ENCODE measurements around the gene QRICH2. TPM values are rescaled to one million over a fixed set of nuclear protein-coding genes. Genes with fewer than 3 reads are reported as not detected.

QRICH2 gene
- total and polyA plus RNA-seq, 9 of the 15 experiments (the other 6 are each of a cell fraction or from before 2014, with no cell fraction given), result 0.03 to 1.6 (median 0.81) TPM

DNA sequence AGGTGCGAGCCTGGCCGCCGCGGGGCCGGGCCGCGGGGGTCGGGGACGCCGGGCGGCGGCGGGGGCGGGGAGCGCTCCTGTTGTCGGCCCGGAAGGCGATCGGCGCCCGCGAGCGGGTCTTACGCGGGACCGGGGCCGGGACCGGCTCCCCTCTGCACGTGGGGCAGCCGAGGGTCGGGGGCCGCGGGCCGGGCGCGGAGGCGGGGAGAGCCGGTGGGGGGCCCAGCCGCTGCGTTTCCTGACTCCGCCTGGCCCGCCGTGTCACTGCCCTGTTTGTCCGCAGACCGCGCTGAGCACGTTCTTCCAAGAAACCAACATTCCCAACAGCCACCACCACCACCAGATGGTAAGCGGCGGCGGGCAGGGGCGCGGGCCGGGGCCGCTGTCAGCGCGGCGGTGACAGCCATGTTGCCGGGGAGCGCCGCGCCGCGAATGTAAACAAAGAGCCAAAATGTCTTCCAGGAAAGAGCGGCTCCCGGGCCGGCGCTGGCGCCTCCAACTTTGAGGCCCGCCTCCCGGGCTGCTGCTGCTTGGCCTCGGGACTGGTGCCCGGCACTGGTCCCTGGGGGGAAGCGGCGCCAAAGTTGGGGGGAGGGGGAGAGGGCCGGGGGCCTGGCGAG is 42.3 kb downstream of the QRICH2 start (continued):
- TF ChIP-seq, protein P1, sequence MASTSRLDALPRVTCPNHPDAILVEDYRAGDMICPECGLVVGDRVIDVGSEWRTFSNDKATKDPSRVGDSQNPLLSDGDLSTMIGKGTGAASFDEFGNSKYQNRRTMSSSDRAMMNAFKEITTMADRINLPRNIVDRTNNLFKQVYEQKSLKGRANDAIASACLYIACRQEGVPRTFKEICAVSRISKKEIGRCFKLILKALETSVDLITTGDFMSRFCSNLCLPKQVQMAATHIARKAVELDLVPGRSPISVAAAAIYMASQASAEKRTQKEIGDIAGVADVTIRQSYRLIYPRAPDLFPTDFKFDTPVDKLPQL (IDR thresholded peaks at IDR 0.05; ENCODE audit: extremely low read depth, insufficient read length), result no peak
- TF ChIP-seq JUND (IDR thresholded peaks at IDR 0.05; ENCODE audit: borderline replicate concordance, low read depth, low read length) (no peak), JUND (tag; IDR thresholded peaks at IDR 0.05; ENCODE audit: borderline replicate concordance, low read depth, low read length) (no peak), STAT5A (IDR thresholded peaks at IDR 0.05; ENCODE audit: borderline replicate concordance, low read length) (no peak), PML (IDR thresholded peaks at IDR 0.05; ENCODE audit: low read length) (no peak), U2AF1 (optimal IDR thresholded peaks at IDR 0.05; ENCODE audit: low read depth, low read length) (no peak), PTTG1 (tag; IDR thresholded peaks at IDR 0.05; ENCODE audit: low read depth) (no peak), ZBTB7A (IDR thresholded peaks at IDR 0.05; ENCODE audit: borderline replicate concordance, control insufficient read depth, low read depth, low read length) (no peak), FOXK1 (CRISPR knock-in tag; IDR thresholded peaks at IDR 0.05; ENCODE audit: borderline replicate concordance) (0 out of 2 replicates have a peak, but pooled peaks have one; percentile 21), CXXC5 (CRISPR knock-in tag; IDR thresholded peaks at IDR 0.05) (peak; percentile 36), POLR2A (conservative IDR thresholded peaks at IDR 0.05) (peak; percentile 10; the same call in 1 of the 2 replicates), FOXK2 (conservative IDR thresholded peaks at IDR 0.05 in 1 of 2, IDR thresholded peaks at IDR 0.05 in 1 of 2; ENCODE audit: low read depth in 2 of 2) (peak; percentile 94 to 95), E2F3 (CRISPR knock-in tag; IDR thresholded peaks at IDR 0.05) (peak; percentile 48; the same call in 1 of the 2 replicates), POLR2G (IDR thresholded peaks at IDR 0.05; ENCODE audit: low read depth, low read length) (peak; percentile 84), RBFOX2 (IDR thresholded peaks at IDR 0.05; ENCODE audit: low read depth, low read length) (peak; percentile 92), SUPT5H (IDR thresholded peaks at IDR 0.05) (no peak), RB1 (IDR thresholded peaks at IDR 0.05; ENCODE audit: low read depth) (0 out of 2 replicates have a peak, but pooled peaks have one; percentile 15), ZC3H8 (IDR thresholded peaks at IDR 0.05) (no peak), PHB (CRISPR knock-in tag; IDR thresholded peaks at IDR 0.05) (no peak), SNRNP70 (optimal IDR thresholded peaks at IDR 0.05; ENCODE audit: low read depth, low read length) (no peak), ZNF184 (CRISPR knock-in tag; IDR thresholded peaks at IDR 0.05) (no peak), ZSCAN32 (CRISPR knock-in tag; IDR thresholded peaks at IDR 0.05) (no peak), WHSC1 (IDR thresholded peaks at IDR 0.05; ENCODE audit: low read length) (no peak)
- TF ChIP-seq, protein P2, sequence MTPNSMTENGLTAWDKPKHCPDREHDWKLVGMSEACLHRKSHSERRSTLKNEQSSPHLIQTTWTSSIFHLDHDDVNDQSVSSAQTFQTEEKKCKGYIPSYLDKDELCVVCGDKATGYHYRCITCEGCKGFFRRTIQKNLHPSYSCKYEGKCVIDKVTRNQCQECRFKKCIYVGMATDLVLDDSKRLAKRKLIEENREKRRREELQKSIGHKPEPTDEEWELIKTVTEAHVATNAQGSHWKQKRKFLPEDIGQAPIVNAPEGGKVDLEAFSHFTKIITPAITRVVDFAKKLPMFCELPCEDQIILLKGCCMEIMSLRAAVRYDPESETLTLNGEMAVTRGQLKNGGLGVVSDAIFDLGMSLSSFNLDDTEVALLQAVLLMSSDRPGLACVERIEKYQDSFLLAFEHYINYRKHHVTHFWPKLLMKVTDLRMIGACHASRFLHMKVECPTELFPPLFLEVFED (CRISPR knock-in tag; conservative IDR thresholded peaks at IDR 0.05), result no peak
- TF ChIP-seq, protein P3, sequence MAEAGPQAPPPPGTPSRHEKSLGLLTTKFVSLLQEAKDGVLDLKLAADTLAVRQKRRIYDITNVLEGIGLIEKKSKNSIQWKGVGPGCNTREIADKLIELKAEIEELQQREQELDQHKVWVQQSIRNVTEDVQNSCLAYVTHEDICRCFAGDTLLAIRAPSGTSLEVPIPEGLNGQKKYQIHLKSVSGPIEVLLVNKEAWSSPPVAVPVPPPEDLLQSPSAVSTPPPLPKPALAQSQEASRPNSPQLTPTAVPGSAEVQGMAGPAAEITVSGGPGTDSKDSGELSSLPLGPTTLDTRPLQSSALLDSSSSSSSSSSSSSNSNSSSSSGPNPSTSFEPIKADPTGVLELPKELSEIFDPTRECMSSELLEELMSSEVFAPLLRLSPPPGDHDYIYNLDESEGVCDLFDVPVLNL (CRISPR knock-in tag; IDR thresholded peaks at IDR 0.05; ENCODE audit: low read depth), result 0 out of 2 replicates have a peak, but pooled peaks have one; percentile 23
- TF ChIP-seq, protein P4, sequence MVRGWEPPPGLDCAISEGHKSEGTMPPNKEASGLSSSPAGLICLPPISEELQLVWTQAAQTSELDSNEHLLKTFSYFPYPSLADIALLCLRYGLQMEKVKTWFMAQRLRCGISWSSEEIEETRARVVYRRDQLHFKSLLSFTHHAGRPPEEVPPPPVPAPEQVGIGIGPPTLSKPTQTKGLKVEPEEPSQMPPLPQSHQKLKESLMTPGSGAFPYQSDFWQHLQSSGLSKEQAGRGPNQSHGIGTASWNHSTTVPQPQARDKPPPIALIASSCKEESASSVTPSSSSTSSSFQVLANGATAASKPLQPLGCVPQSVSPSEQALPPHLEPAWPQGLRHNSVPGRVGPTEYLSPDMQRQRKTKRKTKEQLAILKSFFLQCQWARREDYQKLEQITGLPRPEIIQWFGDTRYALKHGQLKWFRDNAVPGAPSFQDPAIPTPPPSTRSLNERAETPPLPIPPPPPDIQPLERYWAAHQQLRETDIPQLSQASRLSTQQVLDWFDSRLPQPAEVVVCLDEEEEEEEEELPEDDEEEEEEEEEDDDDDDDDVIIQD (CRISPR knock-in tag; IDR thresholded peaks at IDR 0.05), result no peak

Measured in K562 (cell line).